PC-3 (cell line): Measurements from ENCODE around the gene TFDP2. TPM values are rescaled to one million over a fixed set of nuclear protein-coding genes. Genes with fewer than 3 reads are reported as not detected.

Experiments used
- ATAC-seq: fragments of 200-7000 bp; cut with Tn5 transposase; 2 replicates; pipeline ENCODE4 v1.9.1; 2020; ENCODE audit warnings: mild to moderate bottlenecking, moderate library complexity
- Bru-seq: library from RNA; stranded (reverse); fragments of 400-500 nt; gene quantifications from one replicate; lab custom pipeline; 2021; lab: Mats Ljungman, UMichigan
- BruChase-seq, 2 experiments: library from RNA; stranded (reverse); fragments of 400-500 nt; gene quantifications; one replicate each; lab custom pipeline; 2021; lab: Mats Ljungman, UMichigan
- BruUV-seq: library from RNA; stranded (reverse); fragments of 400-500 nt; replicated peaks from 2 replicates; lab custom pipeline; 2021; lab: Mats Ljungman, UMichigan
- CTCF ChIA-PET: fragments of 300-600 bp; sonication (Branson Sonifier 250); formaldehyde crosslinking; loops from one replicate; lab custom pipeline; 2022; ENCODE audit warnings: antibody characterized with exemption; lab: Charles Lee
- POLR2A ChIA-PET: fragments of 300-600 bp; sonication (Branson Sonifier 250); formaldehyde crosslinking; loops from one replicate; lab custom pipeline; 2022; ENCODE audit warnings: antibody characterized with exemption; ENCODE audit not compliant: unreplicated experiment; lab: Charles Lee
- DNase-seq: peaks from one replicate; pipeline ENCODE4 v3.0.0-alpha.2; 2015
- H2AFZ ChIP-seq: fragments of 300-600 bp; sonication (generic); 2 replicates; pipeline ENCODE4 v1.6.0; 2016; ENCODE audit warnings: antibody characterized with exemption, low read length
- H3F3A ChIP-seq: fragments of 300-600 bp; sonication (generic); one replicate; pipeline ENCODE4 v1.6.0; 2017; ENCODE audit warnings: antibody characterized with exemption, low read length, control low read depth, mild to moderate bottlenecking; ENCODE audit not compliant: unreplicated experiment
- H3K27ac ChIP-seq: fragments of 300-600 bp; sonication (generic); 2 replicates; pipeline ENCODE4 v1.5.1; 2016; ENCODE audit warnings: mild to moderate bottlenecking, low read length
- H3K27me3 ChIP-seq: fragments of 300-600 bp; sonication (generic); 2 replicates; pipeline ENCODE4 v1.6.1; 2016; ENCODE audit warnings: low read length, mixed read lengths
- H3K36me3 ChIP-seq: fragments of 300-600 bp; sonication (generic); 2 replicates; pipeline ENCODE4 v1.6.1; 2016; ENCODE audit warnings: low read depth, mixed run types, low read length, mixed read lengths
- H3K4me1 ChIP-seq: fragments of 300-600 bp; sonication (generic); 2 replicates; pipeline ENCODE4 v1.5.1; 2016; ENCODE audit warnings: low read length; ENCODE audit not compliant: insufficient read depth
- H3K4me2 ChIP-seq: fragments of 300-600 bp; sonication (generic); 2 replicates; pipeline ENCODE4 v1.6.0; 2016; ENCODE audit warnings: low read length
- H3K4me3 ChIP-seq: fragments of 300-600 bp; sonication (generic); 2 replicates; pipeline ENCODE4 v1.5.1; 2016; ENCODE audit warnings: mild to moderate bottlenecking, low read length, mixed read lengths
- H3K79me2 ChIP-seq: fragments of 300-600 bp; sonication (generic); 2 replicates; pipeline ENCODE4 v1.6.1; 2017; ENCODE audit warnings: low read length, mixed read lengths
- H3K9ac ChIP-seq: fragments of 300-600 bp; sonication (generic); 2 replicates; pipeline ENCODE4 v1.6.0; 2016; ENCODE audit warnings: mild to moderate bottlenecking, low read length
- H3K9me2 ChIP-seq: fragments of 300-600 bp; sonication (generic); replicated peaks from 2 replicates; pipeline ENCODE4 v1.6.1; 2016; ENCODE audit warnings: mixed run types, low read length, mixed read lengths
- H3K9me3 ChIP-seq: fragments of 300-600 bp; sonication (generic); 2 replicates; pipeline ENCODE4 v1.6.1; 2016; ENCODE audit warnings: low read length, mixed read lengths
- H4K20me1 ChIP-seq: fragments of 300-600 bp; sonication (generic); 2 replicates; pipeline ENCODE4 v1.6.1; 2016; ENCODE audit warnings: low read length, mixed read lengths
- CTCF ChIP-seq: fragments of 300-600 bp; sonication (generic); conservative IDR thresholded peaks from 2 replicates; pipeline ENCODE4 v1.5.1; 2017; ENCODE audit warnings: antibody characterized with exemption, low read depth, mild to moderate bottlenecking, low read length
- EZH2 ChIP-seq: fragments of 300-600 bp; sonication (generic); IDR thresholded peaks from one replicate; pipeline ENCODE4 v1.6.1; 2017; ENCODE audit warnings: antibody characterized with exemption, mild to moderate bottlenecking, low read length; ENCODE audit not compliant: unreplicated experiment
- EZH2phosphoT487 ChIP-seq: fragments of 300-600 bp; sonication (generic); IDR thresholded peaks from 2 replicates; pipeline ENCODE4 v1.6.1; 2018; ENCODE audit warnings: mild to moderate bottlenecking, antibody characterized with exemption, low read length, borderline replicate concordance
- intact Hi-C: fragments of 100-400 bp; cut with micrococcal nuclease; formaldehyde crosslinking; loops from 2 replicates; pipeline ENCODE4 v1.9.0; 2023
- long read RNA-seq: library from polyadenylated mRNA; unstranded; transcript quantifications from one replicate; pipeline ENCODE4 v2.0.0, GENCODE V29; 2021; ENCODE audit not compliant: unreplicated experiment
- total RNA-seq: library from RNA; depleted of rRNA; stranded (reverse); fragments of >200 nt; gene quantifications from 2 replicates; pipeline ENCODE4 v1.2.3, GENCODE V29; 2014; rRNA removed

Gene TFDP2
- total RNA-seq (37.9 and 49.1 TPM in 2 replicates), Bru-seq, nascent RNA (percentile 54 among the genes with signal in this experiment), BruChase-seq, experiment 1, labeled RNA remaining after a 6-hour chase (percentile 48 among the genes with signal in this experiment), BruChase-seq, experiment 2, labeled RNA remaining after a 2-hour chase (percentile 51 among the genes with signal in this experiment)
- long read RNA-seq, full-length matches to known transcripts: 4 of 18 reads
- long read RNA-seq, partial matches to known transcripts: 3 of 18 reads
- long read RNA-seq, other reads (novel, unspliced or antisense): 11 of 18 reads

GRCh38 chr3:142148792-142149672, at the start of gene TFDP2:
TSS of gene TFDP2 (minus strand) at chr3:142149544. CDS start at chr3:142101749, 47,795 bp downstream.
- ChIA-PET POLR2A (no interaction called here), CTCF (no interaction called here)
- peak; percentile 81 for DNase-seq
- peak within 1 kb of the TSS; percentile 88 for H3K4me3 ChIP-seq
- H3K9ac ChIP-seq: peak within 1 kb of the TSS; percentile 74
- H2AFZ ChIP-seq: peak within 1 kb of the TSS; percentile 89
- H4K20me1 ChIP-seq: no peaks in the 10 kb centered on the region
- no peaks in the 10 kb centered on the region for H3K36me3 ChIP-seq
- peaks cover 9% of the 10 kb centered on the region for H3K4me1 ChIP-seq
- no peaks in the 10 kb centered on the region for H3F3A ChIP-seq
- no peaks in the 10 kb centered on the region for H3K27me3 ChIP-seq
- ATAC-seq: peak; percentile 96
- H3K4me2 ChIP-seq: peak within 1 kb of the TSS; percentile 96
- H3K9me2 ChIP-seq: no peaks in the 10 kb centered on the region
- no peaks in the 10 kb centered on the region for H3K9me3 ChIP-seq
- H3K79me2 ChIP-seq: peaks cover 13% of the 10 kb centered on the region; the same call in 1 of the 2 replicates
- peak within 1 kb of the TSS; percentile 5; the same call in 1 of the 2 replicates for H3K27ac ChIP-seq
- BruUV-seq: no TSS peak
- intact Hi-C loops: no loop called here
- TF ChIP-seq EZH2phosphoT487 (no peak), EZH2 (no peak), CTCF (no peak)

- DNase-seq (no peak), ATAC-seq (no peak)
- no peaks in the 10 kb centered on the region for H3K9me3 ChIP-seq
- no peaks in the 10 kb centered on the region for H3K4me1 ChIP-seq
- no peak overlapping the region for H3K27ac ChIP-seq
- no peak overlapping the region for H3K4me2 ChIP-seq
- no peak overlapping the region for H3K4me3 ChIP-seq
- ChIA-PET POLR2A (no interaction called here), CTCF (no interaction called here)
- no peak overlapping the region for H3K9ac ChIP-seq
- intact Hi-C loops: no loop called here
- H4K20me1 ChIP-seq: no peaks in the 10 kb centered on the region
- H3K36me3 ChIP-seq: no peaks in the 10 kb centered on the region
- H2AFZ ChIP-seq: no peak overlapping the region
- no peaks in the 10 kb centered on the region for H3K79me2 ChIP-seq
- BruUV-seq: no TSS peak
- TF ChIP-seq EZH2phosphoT487 (no peak), CTCF (no peak), EZH2 (no peak)
- no peaks in the 10 kb centered on the region for H3K27me3 ChIP-seq
- H3K9me2 ChIP-seq: no peaks in the 10 kb centered on the region
- H3F3A ChIP-seq: no peaks in the 10 kb centered on the region
These were observed 39.5 kb upstream of the TFDP2 start for GRCh38 chr3:142188846-142189245.
